GM19240 (cell line): Measurements from ENCODE around the gene ARHGAP45.
A peak's percentile ranks its signal among the peaks of the same experiment; 100 is the strongest.

Experiments
- DNase-seq: peaks from one replicate; pipeline ENCODE4 v3.0.0; 2011; ENCODE audit warnings: low spot score; ENCODE audit not compliant: insufficient read length

The ARHGAP45 gene

DNA sequence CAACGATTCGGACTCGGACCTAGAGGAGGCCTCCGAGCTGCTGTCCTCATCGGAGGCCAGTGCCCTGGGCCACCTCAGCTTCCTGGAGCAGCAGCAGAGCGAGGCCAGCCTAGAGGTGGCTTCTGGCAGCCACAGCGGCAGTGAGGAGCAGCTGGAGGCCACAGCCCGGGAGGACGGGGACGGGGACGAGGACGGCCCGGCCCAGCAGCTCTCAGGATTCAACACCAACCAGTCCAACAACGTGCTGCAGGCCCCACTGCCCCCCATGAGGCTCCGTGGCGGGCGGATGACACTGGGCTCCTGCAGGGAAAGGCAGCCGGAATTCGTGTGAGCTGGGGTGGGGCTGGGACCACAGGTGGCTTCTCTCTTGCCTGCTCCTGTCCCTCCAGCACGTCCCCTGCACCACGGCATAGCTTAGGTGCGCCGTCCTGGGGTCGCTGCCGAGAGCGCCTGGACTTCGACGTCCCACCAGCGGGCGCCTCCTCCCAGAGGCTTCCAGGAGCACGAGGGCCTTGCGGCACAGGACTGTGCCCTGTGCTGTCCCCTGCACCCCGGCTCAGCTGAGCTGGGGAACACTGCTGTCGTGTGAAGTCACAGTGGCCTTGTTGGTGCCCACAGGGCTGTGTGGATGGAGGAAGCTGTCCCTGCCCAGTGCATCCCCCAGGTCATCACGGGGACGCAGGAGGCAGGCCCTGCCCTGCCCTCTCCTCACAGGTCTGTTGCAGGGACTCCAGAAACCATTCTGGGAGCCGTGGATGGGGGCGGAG is 18.9 kb downstream of the ARHGAP45 start:
- no peak for DNase-seq

GRCh38 chr19:1086613-1087012 is 19.6 kb downstream of the ARHGAP45 start:
- DNase-seq: no peak

GRCh38 chr19:1087813-1088415 is 20.9 kb downstream of the ARHGAP45 start:
- peak; percentile 53 for DNase-seq

GRCh38 chr19:1088416-1089010 is 21.5 kb downstream of the ARHGAP45 start:
- no peak for DNase-seq

- DNase-seq: no peak
These were observed 22.3 kb downstream of the ARHGAP45 start for GRCh38 chr19:1089126-1089771.

DNA sequence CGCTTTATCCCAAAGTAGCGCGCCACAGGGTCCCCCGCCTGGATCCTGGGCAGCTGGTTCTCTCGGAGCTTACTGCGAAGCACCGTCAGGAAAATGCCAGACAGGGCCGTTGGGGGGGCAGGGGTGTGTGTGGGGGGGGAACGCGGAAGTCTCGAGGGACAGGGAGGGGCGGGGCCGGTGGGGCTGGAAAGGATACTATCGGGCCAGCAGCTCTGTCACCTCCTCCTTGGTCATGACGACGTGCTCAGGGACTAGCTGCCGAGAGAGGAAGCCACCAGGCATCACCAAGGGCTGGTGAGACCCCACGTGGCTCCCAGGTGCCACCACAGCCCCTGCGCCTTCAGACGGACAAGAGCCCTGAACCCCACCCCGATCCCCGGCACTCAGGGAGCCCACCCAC is 22.9 kb downstream of the ARHGAP45 start:
- no peak for DNase-seq

DNA sequence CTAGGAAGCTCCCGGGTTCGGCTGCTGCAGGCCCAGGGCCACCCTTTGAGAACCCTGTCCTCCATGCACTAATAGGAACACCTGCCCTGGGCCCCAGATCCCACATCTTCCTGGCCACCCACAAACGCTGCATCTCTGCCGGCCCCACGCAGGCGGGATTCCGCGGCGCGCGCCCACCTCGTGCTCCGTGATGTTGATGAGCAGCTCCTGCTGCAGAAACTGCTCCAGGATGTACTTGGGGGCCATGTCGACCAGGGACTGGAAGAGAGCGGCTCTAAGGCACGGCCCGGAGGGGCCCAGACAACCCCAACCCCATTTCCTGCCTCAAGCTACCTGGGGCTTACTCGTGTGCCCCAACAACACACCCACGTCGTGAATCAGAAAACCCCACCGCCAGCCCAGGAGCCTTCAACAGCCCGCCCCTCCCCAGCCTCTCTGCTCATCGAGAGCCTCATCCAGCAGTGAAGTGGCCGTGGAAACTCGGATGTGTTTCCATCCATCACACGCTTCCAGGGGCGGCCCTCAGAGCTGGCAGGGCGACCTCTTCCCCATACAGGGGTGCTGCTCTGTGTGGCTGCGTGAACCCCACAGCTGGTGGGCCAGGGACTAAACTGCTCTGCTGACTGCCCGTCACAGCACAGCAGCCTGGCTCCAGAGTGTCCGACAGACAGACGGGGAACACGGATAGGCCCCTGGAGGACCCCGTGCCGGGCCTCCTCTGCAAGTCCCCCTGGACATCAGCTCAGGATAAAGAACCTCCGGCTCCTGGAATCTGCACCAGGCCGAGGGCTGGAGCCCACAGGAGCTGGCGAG is 24.0 kb downstream of the ARHGAP45 start:
- no peak for DNase-seq

DNA sequence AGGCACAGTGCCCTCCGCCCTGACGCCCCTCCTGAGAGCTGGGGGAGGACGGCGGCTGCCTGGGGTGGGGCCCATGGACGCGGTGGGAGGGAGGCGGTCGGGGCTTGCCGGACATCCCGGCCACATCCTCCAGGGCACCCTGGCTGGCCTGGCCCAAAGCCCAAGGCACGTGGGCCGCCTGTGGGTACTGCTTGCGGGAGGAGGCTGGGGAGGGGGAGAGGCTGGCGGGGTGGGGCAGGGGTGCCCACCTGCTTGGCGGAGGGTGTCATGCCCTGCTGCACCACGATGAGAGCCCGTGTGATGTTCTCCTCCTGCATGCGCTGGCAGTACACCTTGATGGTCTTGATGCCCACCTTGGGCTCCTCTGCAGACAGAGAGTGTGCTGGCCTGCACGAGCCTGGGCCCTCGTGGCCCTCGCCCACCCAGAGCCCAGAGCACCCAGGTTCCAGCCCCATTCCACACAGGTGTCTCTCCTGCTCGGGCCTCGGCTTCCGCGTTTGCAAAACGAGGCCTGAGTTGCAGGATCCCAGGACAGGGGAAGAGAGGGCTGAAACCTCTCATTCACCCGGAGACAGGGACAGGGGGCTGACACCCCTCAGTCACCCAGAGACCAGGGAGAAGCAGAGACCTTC is 24.7 kb downstream of the ARHGAP45 start:
- DNase-seq: no peak

- no peak for DNase-seq
These were observed 26.4 kb downstream of the ARHGAP45 start for GRCh38 chr19:1093330-1093729.

DNA sequence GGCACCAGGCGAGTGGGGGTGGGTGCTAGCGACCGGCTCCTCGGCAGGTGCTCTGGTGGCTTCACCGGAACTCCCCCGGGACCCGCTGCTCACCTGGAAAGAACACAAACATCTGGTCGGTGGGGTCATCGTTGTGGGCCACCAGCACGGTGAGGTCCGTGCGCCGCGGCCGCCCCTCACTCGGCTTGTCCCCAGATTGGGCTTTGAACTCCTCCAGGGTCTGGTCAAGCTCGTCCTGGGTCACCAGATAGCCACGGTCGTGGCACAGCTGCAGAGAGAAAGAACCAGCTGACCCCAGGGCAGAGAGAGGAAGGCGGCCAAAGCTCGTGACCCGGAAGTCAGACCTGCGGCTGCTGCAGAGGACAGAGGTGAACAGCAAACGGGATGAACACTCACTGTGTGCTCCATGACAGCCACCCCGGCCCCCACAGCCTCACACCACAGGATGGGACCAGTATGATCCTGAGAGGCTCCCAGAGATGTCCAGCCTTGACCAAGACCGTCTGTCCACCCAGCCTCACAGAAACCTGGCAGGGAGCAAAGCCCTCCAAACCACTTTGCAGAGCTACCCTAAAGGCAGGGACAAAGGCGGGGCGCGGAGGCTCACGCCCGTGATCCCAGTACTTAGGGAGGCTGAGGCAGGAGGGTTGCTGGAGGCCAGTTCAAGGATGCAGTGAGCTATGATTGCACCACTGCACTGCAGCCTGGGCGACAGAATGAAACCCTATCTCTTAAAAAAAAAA is 27.0 kb downstream of the ARHGAP45 start:
- no peak for DNase-seq

DNA sequence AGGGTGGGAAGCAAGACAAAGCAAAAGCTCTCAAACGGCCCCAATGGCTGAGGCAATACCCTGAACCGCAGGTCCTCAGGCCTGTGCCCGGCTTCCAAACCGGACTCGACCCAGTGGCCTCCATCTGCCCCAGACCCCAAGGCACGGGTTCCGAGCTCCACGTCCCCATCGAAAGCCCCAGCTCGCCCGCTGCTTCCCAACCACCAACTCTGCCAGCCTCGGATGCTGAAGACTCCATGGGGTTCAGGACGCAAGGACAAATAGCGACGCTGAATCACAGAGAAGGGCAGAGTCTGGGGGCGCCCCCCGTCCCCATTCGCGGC is 27.6 kb downstream of the ARHGAP45 start:
- DNase-seq: no peak

GRCh38 chr19:1094978-1095701 is 28.2 kb downstream of the ARHGAP45 start, which contains the start of gene POLR2E:
POLR2E (minus strand) TSS chr19:1095375; CDS start chr19:1095315, 60 bp downstream.
- DNase-seq: peak; percentile 98

DNA sequence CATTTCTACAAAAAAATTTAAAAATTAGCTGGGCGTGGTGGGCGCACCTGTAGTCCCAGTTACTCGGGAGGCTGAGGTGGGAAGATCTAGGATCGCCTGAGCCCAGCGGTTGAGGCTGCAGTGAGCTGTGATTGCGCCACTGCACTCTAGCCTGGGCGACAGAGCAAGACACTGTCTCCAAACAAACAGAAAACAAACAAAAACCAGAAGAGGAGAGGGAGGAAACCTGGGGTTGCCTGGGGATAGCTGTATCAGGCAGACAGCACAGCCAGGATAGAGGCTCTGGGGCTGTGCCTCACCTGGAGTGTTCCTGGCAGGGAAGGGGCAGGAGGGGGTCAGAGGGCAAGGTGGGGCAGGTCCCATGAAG is 30.8 kb downstream of the ARHGAP45 start:
- DNase-seq: no peak

- DNase-seq: no peak
These were observed 31.4 kb downstream of the ARHGAP45 start for GRCh38 chr19:1098177-1099051.

DNA sequence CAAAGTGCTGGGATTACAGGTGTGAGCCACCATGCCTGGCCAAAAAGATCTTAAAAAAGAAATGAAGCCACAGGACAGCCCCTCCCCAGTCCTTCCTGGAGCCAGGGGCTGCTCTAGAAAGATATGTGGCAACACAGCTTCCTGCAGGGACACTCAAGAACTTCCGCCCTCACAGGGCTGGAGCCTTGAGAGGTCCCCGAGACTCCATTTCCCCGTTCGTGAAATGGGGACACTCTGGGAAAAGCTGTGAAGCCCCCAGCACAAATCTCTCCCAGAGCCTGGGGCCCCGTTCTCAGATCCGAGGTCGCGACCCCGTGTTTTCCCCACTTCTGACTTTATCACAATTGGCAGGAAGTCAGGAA is 34.4 kb downstream of the ARHGAP45 start:
- no peak for DNase-seq

GRCh38 chr19:1102407-1103131 is 35.6 kb downstream of the ARHGAP45 start:
- DNase-seq: no peak

GRCh38 chr19:1103132-1103707 is 36.3 kb downstream of the ARHGAP45 start:
- DNase-seq: no peak
